Muscle of leg (tissue), 11 donors: ENCODE data around the gene DGKI. TPM values are rescaled to one million over a fixed set of nuclear protein-coding genes. Genes with fewer than 3 reads are reported as not detected.

Experiments used
- DNase-seq: peaks from one replicate; pipeline ENCODE4 v3.0.0; 2013
- H3K27ac ChIP-seq: one replicate; pipeline ENCODE4 v1.5.1; 2013; ENCODE audit warnings: mild to moderate bottlenecking, low read length, control low read depth
- H3K27me3 ChIP-seq: one replicate; pipeline ENCODE4 v1.6.1; 2013; ENCODE audit warnings: low read length; ENCODE audit not compliant: control insufficient read depth, insufficient read depth
- H3K36me3 ChIP-seq: one replicate; pipeline ENCODE4 v1.6.1; 2013; ENCODE audit warnings: low read length; ENCODE audit not compliant: control insufficient read depth, insufficient read depth
- H3K4me1 ChIP-seq: one replicate; pipeline ENCODE4 v1.6.1; 2013; ENCODE audit warnings: low read length; ENCODE audit not compliant: control insufficient read depth, insufficient read depth
- H3K4me3 ChIP-seq: one replicate; pipeline ENCODE4 v1.5.1; 2013; ENCODE audit warnings: low read length, control low read depth
- H3K9me3 ChIP-seq: replicated peaks from 2 replicates; pipeline ENCODE4 v1.6.1; 2013; ENCODE audit warnings: low read depth, low read length; ENCODE audit not compliant: control insufficient read depth
- WGBS: methylation state at CpG from one replicate; pipeline ENCODE4 v1.1.5; 2013; ENCODE audit warnings: missing lambda C conversion rate; ENCODE audit not compliant: insufficient coverage; 5-methylcytosine and 5-hydroxymethylcytosine counted together
- polyA plus RNA-seq, 8 donors: library from polyadenylated mRNA; unstranded; fragments of 120-200 nt; gene quantifications; one replicate each; pipeline versions ENCODE4 v1.2.1 to v1.2.3, GENCODE V29; 2013; ENCODE audit warnings: inconsistent platforms in 1 of 8, low replicate concordance in 1 of 8; ENCODE audit not compliant: insufficient read length in 8 of 8, insufficient read depth in 1 of 8
- total RNA-seq: library from RNA; stranded (reverse); fragments of 120-200 nt; gene quantifications from one replicate; pipeline ENCODE4 v1.2.4, GENCODE V29; 2013

The DGKI gene
- total and polyA plus RNA-seq, 9 donors = 0.52 to 1.4 (median 0.70) TPM

- DNase-seq = peak; percentile 82
- peak overlapping the region; percentile 67 for H3K4me3 ChIP-seq
Observed at GRCh38 chr7:137342265-137342664, 504.5 kb downstream of the DGKI start.

GRCh38 chr7:137337902-137338301, 508.9 kb downstream of the DGKI start:
- WGBS = no CpG with 5 or more reads among the region's 2 CpGs

More at GRCh38 chr7:137342265-137342664, 504.5 kb downstream of the DGKI start:
- Histone ChIP-seq H3K9me3 (peaks cover 3% of the 10 kb centered on the region), H3K4me1 (peaks cover 10% of the 10 kb centered on the region), H3K36me3 (no peaks in the 10 kb centered on the region), H3K27ac (peak overlapping the region; percentile 83), H3K27me3 (peaks cover 5% of the 10 kb centered on the region)
- 8% methylated on average over 2 of the region's 3 CpGs for WGBS

GRCh38 chr7:137335814-137336213, 511.0 kb downstream of the DGKI start:
- no peak overlapping the region for H3K27ac ChIP-seq
- H3K4me3 ChIP-seq = no peak overlapping the region
- peaks cover 4% of the 10 kb centered on the region for H3K4me1 ChIP-seq
- no peak for DNase-seq
- H3K36me3 ChIP-seq = no peaks in the 10 kb centered on the region
- H3K9me3 ChIP-seq = peaks cover 3% of the 10 kb centered on the region
- WGBS = 93% methylated on average over 2 of the region's 4 CpGs
- H3K27me3 ChIP-seq = no peaks in the 10 kb centered on the region

More at GRCh38 chr7:137337902-137338301, 508.9 kb downstream of the DGKI start:
- no peaks in the 10 kb centered on the region for H3K36me3 ChIP-seq
- no peaks in the 10 kb centered on the region for H3K27me3 ChIP-seq
- H3K9me3 ChIP-seq = peaks cover 3% of the 10 kb centered on the region
- no peak for DNase-seq
- no peak overlapping the region for H3K27ac ChIP-seq
- no peak overlapping the region for H3K4me3 ChIP-seq
- H3K4me1 ChIP-seq = peaks cover 3% of the 10 kb centered on the region

- 36% methylated on average over 8 of the region's 8 CpGs for WGBS
- no peaks in the 10 kb centered on the region for H3K36me3 ChIP-seq
- H3K9me3 ChIP-seq = no peaks in the 10 kb centered on the region
- peak; percentile 34 for DNase-seq
- H3K4me3 ChIP-seq = no peak overlapping the region
- H3K27me3 ChIP-seq = no peaks in the 10 kb centered on the region
- peaks cover 8% of the 10 kb centered on the region for H3K4me1 ChIP-seq
- H3K27ac ChIP-seq = no peak overlapping the region
Observed at GRCh38 chr7:137331378-137331777, 515.4 kb downstream of the DGKI start.

Other genes starting within 250 kb of the DGKI start
- 15.4 TPM for gene CREB3L2, start 155.1 kb upstream of the DGKI start, total RNA-seq
- gene CREB3L2, start 155.1 kb upstream of the DGKI start, polyA plus RNA-seq = 10 to 100 TPM; 25.8 to 48.9 (median 33.2) TPM
- not detected for gene AKR1D1, start 229.5 kb upstream of the DGKI start, total RNA-seq
- under 1 TPM in 3 of 8 donors, not detected in 5; 0.13 to 0.30 (median 0.15) TPM for gene AKR1D1, start 229.5 kb upstream of the DGKI start, polyA plus RNA-seq